K562 (cell line): Measurements from ENCODE around the gene ZKSCAN4. TPM values are rescaled to one million over a fixed set of nuclear protein-coding genes. Genes with fewer than 3 reads are reported as not detected.
A peak's percentile ranks its signal among the peaks of the same experiment; 100 is the strongest.

Experiments
- CREB5 ChIP-seq: fragments of 250-450 bp; sonication (Bioruptor Pico); IDR thresholded peaks from 2 replicates; pipeline ENCODE4 v1.5.0; 2020; ENCODE audit warnings: mild to moderate bottlenecking
- E4F1 ChIP-seq: fragments of 250-450 bp; sonication (Bioruptor Pico); IDR thresholded peaks from 2 replicates; pipeline ENCODE4 v1.5.0; 2021; ENCODE audit warnings: mild to moderate bottlenecking, borderline replicate concordance
- MYBL2 ChIP-seq, 2 experiments: fragments of 450-650 bp in 1 of 2; sonication (generic) in 1 of 2; formaldehyde crosslinking in 1 of 2; IDR thresholded peaks; 2 replicates each; pipeline versions ENCODE4 v1.6.1 to v1.8.1; 2017 to 2022; ENCODE audit warnings: borderline replicate concordance in 1 of 2, inconsistent platforms in 1 of 2, low read depth in 1 of 2, mild to moderate bottlenecking in 1 of 2, missing genetic modification reagents in 1 of 2, moderate library complexity in 1 of 2
- NR2F6 ChIP-seq: fragments of 450-650 bp; formaldehyde crosslinking; IDR thresholded peaks from 2 replicates; pipeline ENCODE4 v1.4.0; 2020; ENCODE audit warnings: mild to moderate bottlenecking
- TFAP4 ChIP-seq: sonication (generic); formaldehyde crosslinking; IDR thresholded peaks from 2 replicates; pipeline ENCODE4 v1.8.0; 2022; ENCODE audit warnings: missing genetic modification reagents, mild to moderate bottlenecking, moderate library complexity, borderline replicate concordance
- ZNF224 ChIP-seq: sonication (generic); formaldehyde crosslinking; IDR thresholded peaks from 2 replicates; pipeline ENCODE4 v1.8.0; 2022; ENCODE audit warnings: mild to moderate bottlenecking, missing genetic modification reagents
- ZNF407 ChIP-seq: fragments of 450-650 bp; IDR thresholded peaks from 2 replicates; pipeline ENCODE4 v1.6.1; 2016; ENCODE audit warnings: low read depth
- ZNF589 ChIP-seq: fragments of 200-800 bp; sonication (Bioruptor generic); IDR thresholded peaks from 2 replicates; pipeline ENCODE4 v1.6.1; 2016; ENCODE audit warnings: low read depth, missing genetic modification characterization, missing compliant biosample characterization
- ZNF75A ChIP-seq: fragments of 450-650 bp; formaldehyde crosslinking; IDR thresholded peaks from 2 replicates; pipeline ENCODE4 v1.4.0; 2020; ENCODE audit warnings: mild to moderate bottlenecking
- ZNF76 ChIP-seq: fragments of 250-450 bp; sonication (Bioruptor Pico); IDR thresholded peaks from 2 replicates; pipeline ENCODE4 v1.4.0; 2020; ENCODE audit warnings: mild to moderate bottlenecking, moderate library complexity, borderline replicate concordance
- ZNF77 ChIP-seq: fragments of 250-450 bp; sonication (Bioruptor Pico); IDR thresholded peaks from 2 replicates; pipeline ENCODE4 v1.5.0; 2020
- polyA plus RNA-seq, 8 experiments: library from polyadenylated mRNA; depleted of rRNA in 4 of 8; stranded (reverse) in 5 of 8; unstranded in 3 of 8; fragments of >200 nt; fragmentation: Nextera tagmentation in 2 of 8; fragmentation: Illumina TruSeq in 1 of 8; extraction: Ambion mirVana in 2 of 8; extraction: Trizol in 1 of 8; gene quantifications; 2 replicates each; pipeline versions ENCODE4 v1.2.1 to v1.2.3, GENCODE V29; 2011 to 2014; ENCODE audit warnings: inconsistent platforms in 1 of 8, missing spikeins in 1 of 8
- total RNA-seq, 7 experiments: library from RNA; depleted of rRNA in 6 of 7; stranded (reverse); fragments of >200 nt in 6 of 7; fragmentation: Illumina TruSeq in 2 of 7; extraction: Trizol in 2 of 7; gene quantifications; 2 replicates each; pipeline versions ENCODE4 v1.2.1 to v1.2.3, GENCODE V29; 2011 to 2021; ENCODE audit warnings: low replicate concordance in 1 of 7

ZKSCAN4 gene
- total and polyA plus RNA-seq, 9 of the 15 experiments (the other 6 are each of a cell fraction or from before 2014, with no cell fraction given) = 1.2 to 5.3 (median 4.7) TPM

GRCh38 chr6:28266962-28267694, 15.1 kb upstream of the ZKSCAN4 start, which contains the start of gene ZSCAN26 (continued):
- TF ChIP-seq E4F1 (CRISPR knock-in tag) (no peak), ZNF589 (CRISPR knock-in tag) (no peak; the same call in 1 of the 2 replicates), MYBL2 (IDR thresholded peaks at IDR 0.05; ENCODE audit: low read depth) (no peak), MYBL2 (CRISPR knock-in tag; IDR thresholded peaks at IDR 0.05; ENCODE audit: borderline replicate concordance) (no peak), ZNF224 (no peak), ZNF75A (CRISPR knock-in tag) (0 out of 2 replicates have a peak, but pooled peaks have one; percentile 32), ZNF77 (CRISPR knock-in tag) (no peak), ZNF407 (no peak), TFAP4 (peak; percentile 94), NR2F6 (no peak), ZNF76 (CRISPR knock-in tag) (peak; percentile 87; the same call in 1 of the 2 replicates), CREB5 (no peak)
